ENCODE data around the gene ARHGEF1. TPM values are rescaled to one million over a fixed set of nuclear protein-coding genes. Genes with fewer than 3 reads are reported as not detected.

Gene ARHGEF1
- 76.4 to 121 TPM (median 100 TPM) in 5 replicates for total RNA-seq (2022; extraction: Qiagen RNA extraction; ENCODE audit: low read depth)

GRCh38 chr19:41882568-41883462 is at the start of gene ARHGEF1:
Gene ARHGEF1, plus strand, starts transcription at chr19:41883184. Its CDS starts 4,899 bp downstream, at chr19:41888083.

GRCh38 chr19:41844601-41845000 is 38.4 kb upstream of the ARHGEF1 start, which contains the start of gene LYPD4:
Gene LYPD4, minus strand, starts transcription at chr19:41844683. Its CDS starts 5,398 bp downstream, at chr19:41839285.

DNA sequence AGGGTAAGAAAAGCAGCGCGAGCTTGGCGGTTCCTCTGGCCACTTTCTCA is 38.2 kb upstream of the ARHGEF1 start, which contains the start of gene DMRTC2:
DMRTC2 (plus strand) TSS at position 42 of the 50 bp plus-strand sequence. CDS start 2,387 bp downstream, outside the sequence.

DNA sequence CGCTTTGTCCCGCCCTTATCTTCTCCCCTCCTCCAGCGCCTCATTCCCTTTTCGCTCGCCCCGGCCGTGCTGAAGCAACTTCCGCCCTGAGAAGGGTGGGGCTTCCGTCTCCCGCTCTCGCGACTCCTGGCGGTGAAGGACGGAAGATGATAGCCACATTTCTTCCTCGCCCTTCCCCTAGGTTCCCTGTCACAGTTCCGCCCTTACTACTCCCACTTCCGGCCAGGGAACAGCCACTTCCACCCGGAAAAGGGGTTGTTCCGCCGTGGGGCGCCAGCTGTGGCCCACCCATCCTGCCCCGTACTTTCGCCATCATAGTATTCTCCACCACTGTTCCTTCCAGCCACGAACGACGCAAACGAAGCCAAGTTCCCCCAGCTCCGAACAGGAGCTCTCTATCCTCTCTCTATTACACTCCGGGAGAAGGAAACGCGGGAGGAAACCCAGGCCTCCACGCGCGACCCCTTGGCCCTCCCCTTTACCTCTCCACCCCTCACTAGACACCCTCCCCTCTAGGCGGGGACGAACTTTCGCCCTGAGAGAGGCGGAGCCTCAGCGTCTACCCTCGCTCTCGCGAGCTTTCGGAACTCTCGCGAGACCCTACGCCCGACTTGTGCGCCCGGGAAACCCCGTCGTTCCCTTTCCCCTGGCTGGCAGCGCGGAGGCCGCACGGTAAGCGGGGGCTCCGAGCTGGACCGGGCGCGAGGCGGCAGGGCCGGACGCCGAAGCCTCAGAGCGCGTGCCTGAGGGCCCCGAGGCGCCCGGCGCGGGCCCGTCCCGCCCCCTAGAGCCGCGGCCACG is 23.2 kb upstream of the ARHGEF1 start, which contains the start of gene RPS19:
RPS19 (plus strand) TSS at position 638 of the 801 bp plus-strand sequence. CDS start 520 bp downstream, outside the sequence.

GRCh38 chr19:41876847-41877832 is 5.8 kb upstream of the ARHGEF1 start, which contains the start of gene CD79A:
Gene CD79A, plus strand, starts transcription at chr19:41877279. Its CDS starts 26 bp downstream, at chr19:41877305.

DNA sequence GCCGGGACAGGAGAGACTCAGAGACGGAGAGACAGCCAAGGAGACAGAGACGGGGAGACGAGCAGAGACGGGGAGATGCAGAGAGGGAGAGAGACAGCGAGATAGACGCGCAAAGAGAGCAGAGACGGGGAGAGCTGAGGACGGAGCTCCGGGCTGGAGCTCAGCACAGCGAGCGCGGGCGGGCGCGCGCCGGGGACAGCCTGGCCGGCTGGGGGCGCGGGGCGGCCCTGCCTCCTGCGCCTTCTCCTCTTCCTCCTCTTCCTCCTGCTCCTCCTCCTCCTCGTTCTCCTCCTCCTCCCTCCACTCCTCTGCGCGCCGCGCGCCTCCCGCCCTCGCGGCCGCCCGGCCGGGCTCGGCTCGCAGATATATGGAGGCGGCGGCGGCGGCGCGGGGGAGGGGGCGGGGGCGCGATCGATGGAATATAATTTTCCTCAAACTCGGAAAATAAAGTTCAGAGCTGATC is 45.3 kb downstream of the ARHGEF1 start, which contains the start of gene ERFL:
ERFL (minus strand) TSS at position 229 of the 463 bp plus-strand sequence. CDS start 15,530 bp downstream, outside the sequence.

Other genes with a start within 250 kb of the ARHGEF1 start
- gene CEACAM7, start 194.9 kb upstream of the ARHGEF1 start, total RNA-seq (2022; extraction: Qiagen RNA extraction; ENCODE audit: low read depth): 0.24 TPM in 1 of 5 replicates, not detected in the others
- gene CEACAM5, start 174.6 kb upstream of the ARHGEF1 start, total RNA-seq (2022; extraction: Qiagen RNA extraction; ENCODE audit: low read depth): 1.9 to 2.5 TPM (median 2.2 TPM) in 5 replicates
- 21.0 to 26.8 TPM (median 24.4 TPM) in 5 replicates for gene CEACAM6, start 127.7 kb upstream of the ARHGEF1 start, total RNA-seq (2022; extraction: Qiagen RNA extraction; ENCODE audit: low read depth)
- gene CEACAM3, start 86.6 kb upstream of the ARHGEF1 start, total RNA-seq (2022; extraction: Qiagen RNA extraction; ENCODE audit: low read depth): not detected in 5 replicates
- not detected in 5 replicates for gene LYPD4, start 38.5 kb upstream of the ARHGEF1 start, total RNA-seq (2022; extraction: Qiagen RNA extraction; ENCODE audit: low read depth)
- not detected in 5 replicates for gene DMRTC2, start 38.1 kb upstream of the ARHGEF1 start, total RNA-seq (2022; extraction: Qiagen RNA extraction; ENCODE audit: low read depth)
- gene RPS19, start 22.9 kb upstream of the ARHGEF1 start, total RNA-seq (2022; extraction: Qiagen RNA extraction; ENCODE audit: low read depth): 8,596 to 10,712 TPM (median 9,242 TPM) in 5 replicates
- gene CD79A, start 5.9 kb upstream of the ARHGEF1 start, total RNA-seq (2022; extraction: Qiagen RNA extraction; ENCODE audit: low read depth): 0.59 to 1.4 TPM (median 1.0 TPM) in 5 replicates
- gene ERFL, start 45.3 kb downstream of the ARHGEF1 start, total RNA-seq (2022; extraction: Qiagen RNA extraction; ENCODE audit: low read depth): 0.23 to 0.41 TPM (median 0.36 TPM) in 5 replicates
- 171 to 287 TPM (median 250 TPM) in 5 replicates for gene RABAC1, start 76.1 kb downstream of the ARHGEF1 start, total RNA-seq (2022; extraction: Qiagen RNA extraction; ENCODE audit: low read depth)
- 3.5 to 5.7 TPM (median 5.1 TPM) in 5 replicates for gene ATP1A3, start 111.0 kb downstream of the ARHGEF1 start, total RNA-seq (2022; extraction: Qiagen RNA extraction; ENCODE audit: low read depth)
- gene GRIK5, start 187.0 kb downstream of the ARHGEF1 start, total RNA-seq (2022; extraction: Qiagen RNA extraction; ENCODE audit: low read depth): 0.37 to 1.6 TPM (median 0.47 TPM) in 5 replicates
- 27.3 to 39.3 TPM (median 37.1 TPM) in 5 replicates for gene ZNF574, start 193.0 kb downstream of the ARHGEF1 start, total RNA-seq (2022; extraction: Qiagen RNA extraction; ENCODE audit: low read depth)
- 0.28 to 0.62 TPM (median 0.47 TPM) in 5 replicates for gene POU2F2, start 249.3 kb downstream of the ARHGEF1 start, total RNA-seq (2022; extraction: Qiagen RNA extraction; ENCODE audit: low read depth)